Measurements from ENCODE around the gene AKAP6.
A peak's percentile ranks its signal among the peaks of the same experiment; 100 is the strongest.
"Not testable (repeated sequence)": the region's sequence is repeated elsewhere in the genome, so short reads cannot be mapped to it uniquely, and the experiment has no call there.

AKAP6 gene

GRCh38 chr14:32756775-32757174 is 427.7 kb downstream of the AKAP6 start:
- DNase-seq (ENCODE audit: low spot score), result no peak

- DNase-seq (ENCODE audit: low spot score), result no peak
These were observed 428.5 kb downstream of the AKAP6 start for GRCh38 chr14:32757568-32757967.

- DNase-seq (ENCODE audit: low spot score), result no peak
These were observed 432.4 kb downstream of the AKAP6 start for GRCh38 chr14:32761381-32761968.

DNA sequence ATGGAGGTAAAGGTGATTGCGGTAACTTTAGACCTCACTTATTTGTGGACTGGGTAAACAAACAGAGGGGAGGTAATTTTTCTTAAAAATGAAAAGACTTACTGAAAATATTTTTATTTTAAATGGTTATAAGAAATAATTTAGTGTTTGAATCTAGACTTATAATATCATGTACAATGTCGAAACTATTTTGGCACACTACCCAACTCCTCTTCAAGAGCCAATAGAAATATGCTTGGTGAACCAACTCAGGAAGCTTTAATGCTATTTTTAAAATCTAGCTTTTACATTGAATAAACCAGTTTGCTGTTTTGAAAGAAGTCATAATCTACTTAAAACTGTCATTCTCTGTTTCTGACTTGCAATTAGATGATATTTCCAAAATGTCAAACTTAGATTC is 433.8 kb downstream of the AKAP6 start:
- no peak for DNase-seq (ENCODE audit: low spot score)

DNA sequence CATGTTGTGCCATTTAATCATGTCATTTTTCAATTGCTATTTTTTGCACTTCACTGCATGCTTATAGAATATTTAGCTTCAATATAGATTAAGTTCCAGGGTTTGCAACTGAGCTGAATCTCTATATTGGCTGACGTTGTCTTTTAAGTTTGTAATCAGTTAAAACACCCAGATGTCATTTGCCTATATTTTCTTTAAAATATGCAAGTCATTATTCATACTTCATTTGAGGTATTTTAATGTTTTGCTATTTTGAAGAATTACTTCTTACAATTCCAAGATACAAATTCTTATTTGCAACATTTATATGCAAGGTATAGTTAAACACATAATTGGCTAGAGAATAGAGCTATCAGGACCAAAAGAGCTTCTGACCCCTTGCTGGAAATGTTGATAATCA is 434.6 kb downstream of the AKAP6 start:
- DNase-seq (ENCODE audit: low spot score), result no peak

DNA sequence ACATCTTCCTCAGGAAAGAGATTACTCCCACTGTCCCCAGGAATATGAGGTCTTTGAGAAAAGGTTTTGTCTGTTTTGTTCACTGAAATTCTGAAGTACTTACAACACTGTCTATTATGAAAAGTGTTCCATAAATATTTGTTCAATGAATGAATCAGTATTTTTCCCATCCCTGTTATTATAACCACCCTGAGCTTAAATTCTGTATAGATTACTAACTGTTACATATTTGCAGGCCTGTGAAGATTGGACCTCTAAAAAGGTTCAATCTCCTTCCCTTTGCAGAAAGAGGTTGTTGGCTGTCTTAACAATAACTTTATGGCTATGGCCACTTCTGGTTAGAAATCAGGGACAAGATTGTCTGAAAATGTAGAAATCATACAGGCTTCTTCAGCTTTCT is 435.0 kb downstream of the AKAP6 start:
- no peak for DNase-seq (ENCODE audit: low spot score)

DNA sequence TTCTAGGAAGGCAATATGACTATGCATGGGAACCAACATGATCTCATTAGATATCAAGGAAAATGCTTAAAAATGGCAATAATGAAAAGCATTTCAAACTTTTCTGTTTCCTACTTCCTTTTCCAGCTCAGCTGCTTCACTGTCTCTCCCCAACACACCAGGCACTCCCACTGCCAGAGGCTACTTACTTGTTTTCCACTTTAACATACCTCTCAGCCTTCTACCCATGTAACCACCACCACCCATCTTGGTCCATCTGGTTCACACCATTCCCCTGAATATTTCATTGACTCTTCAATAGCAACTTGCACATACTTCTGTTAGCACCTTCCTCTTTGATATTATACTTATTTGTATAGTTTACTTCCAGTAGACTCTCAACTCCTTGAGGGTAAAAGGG is 441.3 kb downstream of the AKAP6 start:
- no peak for DNase-seq (ENCODE audit: low spot score)

DNA sequence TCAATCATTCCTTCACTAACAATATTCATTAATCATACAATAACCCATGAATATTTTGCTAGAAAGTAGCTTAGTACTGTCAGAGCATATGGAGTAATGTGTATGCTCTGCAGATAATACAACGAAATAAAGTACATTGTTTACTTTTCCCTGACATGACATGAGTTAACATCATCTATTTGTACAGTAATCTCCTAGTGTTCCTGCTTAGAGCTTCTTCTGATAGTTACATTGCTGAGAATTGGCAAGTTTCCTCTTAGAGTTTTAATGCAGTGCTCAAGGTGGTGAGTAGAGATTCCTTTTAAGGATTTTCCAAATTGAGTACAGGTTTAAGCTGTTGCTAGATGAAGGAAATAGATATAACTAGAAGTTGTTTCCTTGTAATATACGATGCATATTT is 445.1 kb downstream of the AKAP6 start:
- DNase-seq (ENCODE audit: low spot score), result no peak

DNA sequence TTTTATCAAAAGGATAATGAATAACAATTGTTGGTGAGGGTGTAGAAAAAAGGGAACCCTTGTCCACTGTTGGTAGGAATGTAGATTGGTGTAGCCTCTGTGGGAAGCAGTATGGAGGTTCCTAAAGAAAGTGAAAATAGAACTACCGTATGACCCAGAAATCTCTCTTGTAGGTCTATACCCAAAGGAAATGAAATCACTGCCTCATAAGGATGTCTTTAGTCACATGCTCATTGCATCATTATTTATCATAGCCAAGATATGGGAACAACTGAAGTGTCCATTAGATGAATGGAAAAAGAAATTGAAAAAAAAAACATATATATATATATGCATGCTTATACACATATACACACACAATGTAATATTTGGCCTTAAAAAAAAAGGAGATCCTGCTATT is 450.7 kb downstream of the AKAP6 start:
- no peak for DNase-seq (ENCODE audit: low spot score)

DNA sequence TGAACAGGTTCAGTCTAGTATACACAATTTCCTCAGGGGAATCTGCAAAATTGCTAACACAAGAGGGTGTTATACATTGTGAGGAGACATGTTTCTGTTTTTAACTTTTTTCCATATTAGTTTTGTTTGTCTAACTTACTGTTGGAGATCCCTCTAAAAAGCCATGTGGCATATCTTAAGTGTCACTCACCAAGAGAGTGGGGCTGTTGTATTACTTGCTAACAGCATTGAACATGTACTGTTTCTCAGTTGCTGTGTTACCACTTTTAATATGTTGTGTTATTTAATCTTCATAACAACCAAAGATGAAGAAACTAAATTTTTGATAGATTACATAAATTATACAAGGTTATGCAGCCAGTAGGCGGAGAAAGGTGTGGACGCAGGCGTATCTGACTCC is 455.3 kb downstream of the AKAP6 start:
- no peak for DNase-seq (ENCODE audit: low spot score)

- DNase-seq (ENCODE audit: low spot score), result no peak
These were observed 456.5 kb downstream of the AKAP6 start for GRCh38 chr14:32785585-32785984.

- DNase-seq (ENCODE audit: low spot score), result no peak
These were observed 457.8 kb downstream of the AKAP6 start for GRCh38 chr14:32786886-32787285.

DNA sequence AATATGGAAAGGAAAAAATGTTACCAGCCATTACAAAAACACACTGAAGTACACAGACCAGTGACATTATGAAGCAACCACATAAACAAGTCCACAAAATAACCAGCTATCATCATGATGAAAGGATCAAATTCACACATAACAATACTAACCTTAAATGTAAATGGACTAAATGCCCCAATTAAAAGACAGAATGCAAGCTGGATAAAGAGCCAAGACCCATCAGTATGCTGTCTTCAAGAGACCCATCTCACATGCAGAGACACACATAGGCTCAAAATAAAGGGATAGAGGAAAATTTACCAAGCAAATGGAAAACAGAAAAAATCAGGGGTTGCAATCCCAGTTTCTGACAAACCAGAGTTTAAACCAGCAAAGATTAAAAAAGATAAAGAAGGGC is 463.9 kb downstream of the AKAP6 start:
- DNase-seq (ENCODE audit: low spot score), result not testable (repeated sequence)

DNA sequence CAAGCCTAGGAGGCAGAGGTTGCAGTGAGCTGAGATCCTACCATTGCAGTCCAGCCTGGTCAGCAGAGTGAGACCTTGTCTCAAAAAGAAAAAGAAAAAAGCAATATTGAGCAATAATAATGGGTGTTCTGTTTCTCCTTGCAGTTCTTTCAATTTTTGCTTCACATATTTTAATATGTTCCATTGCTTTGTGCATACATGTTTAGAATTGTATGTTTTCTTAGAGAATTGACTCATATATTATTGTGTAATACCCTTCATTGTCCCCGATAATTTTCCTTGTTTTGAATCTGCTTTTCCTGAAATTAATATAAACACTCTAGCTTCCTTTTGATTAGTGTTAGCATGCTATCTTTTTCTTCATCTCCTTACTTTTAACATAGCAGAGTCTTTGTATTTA is 471.2 kb downstream of the AKAP6 start:
- no peak for DNase-seq (ENCODE audit: low spot score)

DNA sequence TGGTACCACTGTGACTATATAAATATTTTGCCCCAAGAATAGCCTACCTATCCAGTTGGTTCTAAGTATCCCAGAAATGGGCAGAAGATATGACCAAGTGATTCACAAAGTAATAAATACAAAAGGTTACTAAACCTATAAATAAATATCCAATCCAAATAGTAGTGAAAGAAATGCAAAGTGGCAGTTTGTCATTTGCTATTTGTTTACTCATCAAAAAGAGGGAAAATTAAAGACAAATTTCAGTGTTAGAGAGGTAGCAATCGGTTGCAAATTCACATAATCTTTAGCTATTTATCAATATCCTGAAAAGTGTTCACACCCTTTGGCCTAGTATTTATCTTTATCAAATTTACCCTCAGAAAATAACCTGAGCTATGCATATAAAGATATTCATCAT is 473.2 kb downstream of the AKAP6 start:
- no peak for DNase-seq (ENCODE audit: low spot score)

GRCh38 chr14:32805979-32806378 is 476.9 kb downstream of the AKAP6 start:
- DNase-seq (ENCODE audit: low spot score), result no peak

- DNase-seq (ENCODE audit: low spot score), result peak; percentile 94
These were observed 479.5 kb downstream of the AKAP6 start for GRCh38 chr14:32808644-32809043.

GRCh38 chr14:32809255-32809654 is 480.2 kb downstream of the AKAP6 start:
- DNase-seq (ENCODE audit: low spot score), result peak; percentile 50

DNA sequence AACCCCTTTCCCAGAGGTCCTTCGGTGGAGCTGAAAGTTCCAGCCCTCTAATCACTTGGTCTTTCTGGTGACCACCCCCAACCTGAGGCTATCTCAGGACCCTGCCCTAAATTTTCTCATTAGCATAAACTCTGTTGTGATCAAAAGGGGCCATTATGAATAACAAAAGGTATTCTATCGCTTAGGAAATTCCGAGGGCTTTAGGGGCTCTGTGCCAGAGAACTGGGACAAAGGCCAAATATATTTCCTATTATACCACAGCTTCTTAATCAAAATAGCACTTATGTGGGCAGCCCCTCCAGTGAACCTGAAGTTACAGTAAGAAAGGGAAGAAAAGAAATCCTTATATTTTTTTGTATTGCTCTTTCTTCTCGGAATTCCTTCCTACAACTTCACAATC is 484.3 kb downstream of the AKAP6 start:
- no peak for DNase-seq (ENCODE audit: low spot score)

DNA sequence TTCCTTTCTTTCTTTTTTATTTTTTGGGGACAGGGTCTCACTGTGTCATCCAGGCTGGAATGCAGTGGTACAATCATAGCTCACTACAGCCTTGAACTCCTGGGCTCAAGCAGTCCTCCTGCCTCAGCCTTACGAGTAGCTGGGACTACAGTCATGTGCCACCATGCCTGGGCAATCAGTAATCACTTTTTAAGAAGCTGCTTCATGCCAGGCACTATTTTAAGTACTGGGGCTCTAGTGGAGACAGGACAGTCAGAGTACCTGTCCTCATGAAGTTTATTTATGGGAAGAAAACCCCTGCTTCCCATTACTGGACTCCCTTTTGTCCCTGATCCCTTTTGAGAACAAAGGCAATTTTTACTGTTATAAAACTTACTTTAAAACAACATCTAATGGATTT is 485.6 kb downstream of the AKAP6 start:
- DNase-seq (ENCODE audit: low spot score), result no peak

- no peak for DNase-seq (ENCODE audit: low spot score)
These were observed 487.5 kb downstream of the AKAP6 start for GRCh38 chr14:32816588-32816987.

DNA sequence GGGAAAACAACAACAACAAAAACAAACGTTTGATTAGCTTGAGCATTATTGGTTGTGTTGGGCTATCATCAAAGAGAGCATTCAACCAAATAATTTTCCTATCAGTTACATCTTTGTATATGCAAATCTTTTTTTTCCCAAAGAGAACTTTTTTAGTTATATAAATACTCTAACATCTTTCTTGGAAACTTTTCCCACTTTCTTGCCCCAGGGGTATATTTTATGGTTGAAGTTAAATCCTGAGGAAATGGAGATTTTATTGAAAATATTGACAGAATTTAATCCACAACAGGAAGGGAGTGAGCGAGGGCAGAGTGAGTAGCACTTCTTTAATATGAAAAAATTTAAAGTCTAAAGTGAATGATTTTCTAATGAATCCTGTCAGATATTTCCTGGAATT is 488.7 kb downstream of the AKAP6 start:
- DNase-seq (ENCODE audit: low spot score), result no peak

DNA sequence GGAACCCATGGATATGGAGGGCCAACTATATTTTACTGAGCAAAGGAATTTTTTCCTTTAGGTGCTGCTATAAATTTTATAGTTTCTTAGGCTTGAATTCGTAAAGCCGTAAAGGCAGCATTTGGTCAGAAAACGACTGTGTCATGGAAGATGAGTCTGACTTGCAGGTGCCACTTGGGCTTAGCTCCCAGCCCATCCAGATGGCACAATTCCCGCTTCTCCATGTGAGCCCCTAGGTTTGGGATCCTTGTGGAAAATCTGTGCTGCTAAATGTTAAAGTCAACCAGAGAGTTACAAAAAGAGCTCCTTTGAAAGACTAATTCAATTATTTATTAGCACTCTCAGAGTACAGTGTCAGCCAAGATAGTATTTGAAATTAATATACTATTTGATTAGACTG is 489.5 kb downstream of the AKAP6 start:
- peak; percentile 37 for DNase-seq (ENCODE audit: low spot score)

DNA sequence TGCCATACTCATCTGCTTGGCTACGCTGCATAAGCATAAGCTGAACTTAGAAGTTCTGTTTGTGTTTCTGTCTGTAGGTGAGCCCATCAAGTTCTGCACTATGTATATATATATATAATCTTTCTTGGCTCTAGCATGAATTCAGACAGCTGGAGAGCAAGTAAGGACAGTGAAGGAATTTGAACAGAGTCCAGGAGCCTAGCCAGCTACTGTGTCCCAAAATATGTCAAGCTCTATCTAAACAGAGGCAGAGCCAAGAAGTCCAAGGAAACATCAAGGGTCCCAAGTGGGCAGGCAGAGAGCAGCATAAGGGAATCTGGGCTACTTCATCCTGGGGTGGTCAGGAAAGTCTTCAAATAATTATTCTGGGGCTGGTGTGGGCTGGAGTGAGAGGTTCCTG is 491.1 kb downstream of the AKAP6 start:
- DNase-seq (ENCODE audit: low spot score), result no peak

- DNase-seq (ENCODE audit: low spot score), result no peak
These were observed 491.6 kb downstream of the AKAP6 start for GRCh38 chr14:32820682-32821081.

All from pons (tissue), 1 donor.